Left colon (tissue), 2 donors: ENCODE measurements around the gene ATP13A2. TPM values are rescaled to one million over a fixed set of nuclear protein-coding genes. Genes with fewer than 3 reads are reported as not detected.

Source experiments
- ATAC-seq: fragments of 200-7000 bp; cut with Tn5 transposase; one replicate; pipeline ENCODE4 v1.9.1; 2020; ENCODE audit warnings: mild to moderate bottlenecking, moderate library complexity
- DNase-seq, 2 donors: peaks; one replicate each; pipeline ENCODE4 v3.0.0-alpha.2; 2020
- intact Hi-C, 2 donors: fragments of 100-400 bp; cut with DNase I in 1 of 2; cut with micrococcal nuclease in 1 of 2; formaldehyde crosslinking; loops; one replicate each; pipeline versions ENCODE4 v1.11.2 to v1.14.0; 2022; cut with DNase I, micrococcal nuclease
- total RNA-seq, 2 donors: library from RNA; stranded (reverse); fragmentation: NEBNext Ultra II Directional; extraction: Animal tissue kit (Norgen Biotek cat#: 25700); gene quantifications; one replicate each; pipeline ENCODE4 v1.2.1, GENCODE V29; 2021
- donor health status: DM: no; HTN: no; CAD: no.
- donor health status: DM: yes; HTN: yes; CAD: no.

The ATP13A2 gene
- total RNA-seq, 2 donors from 2014 or later: 46.2 to 53.9 TPM

GRCh38 chr1:17040135-17040534, 28.4 kb upstream of the ATP13A2 start:
- no peak for ATAC-seq
- intact Hi-C loops: loop anchor here in 1 of 2 donors (10.0 kb wide), 1 partner anchor 75 kb away; no protein-coding TSS in a partner anchor
- no peak for DNase-seq

GRCh38 chr1:17039522-17039921, 27.8 kb upstream of the ATP13A2 start:
- ATAC-seq: no peak
- DNase-seq: no peak
- intact Hi-C loops: no loop called here

- ATAC-seq (no peak), DNase-seq (no peak)
- intact Hi-C loops: no loop called here
These were observed 21.8 kb upstream of the ATP13A2 start for GRCh38 chr1:17033481-17033880.

- no peak for ATAC-seq
- no peak for DNase-seq
- intact Hi-C loops: no loop called here
These were observed 21.0 kb upstream of the ATP13A2 start for GRCh38 chr1:17032741-17033140.

- no peak for ATAC-seq
- intact Hi-C loops: no loop called here
- no peak for DNase-seq
These were observed 19.7 kb upstream of the ATP13A2 start for GRCh38 chr1:17031436-17031835.

- intact Hi-C loops: no loop called here
- ATAC-seq: no peak
These were observed 18.5 kb upstream of the ATP13A2 start for GRCh38 chr1:17030206-17030605.

GRCh38 chr1:17028662-17029188, 17.0 kb upstream of the ATP13A2 start:
- DNase-seq: no peak
- intact Hi-C loops: no loop called here
- no peak for ATAC-seq

More at GRCh38 chr1:17030206-17030605, 18.5 kb upstream of the ATP13A2 start:
- no peak for DNase-seq

- ATAC-seq (no peak), DNase-seq (no peak)
- intact Hi-C loops: no loop called here
These were observed 16.2 kb upstream of the ATP13A2 start for GRCh38 chr1:17027900-17028299.

- DNase-seq (no peak), ATAC-seq (peak; percentile 46)
These were observed 15.7 kb upstream of the ATP13A2 start for GRCh38 chr1:17027403-17027802.

GRCh38 chr1:17024721-17025120, 13.0 kb upstream of the ATP13A2 start:
- ATAC-seq (no peak), DNase-seq (no peak)
- intact Hi-C loops: no loop called here

More at GRCh38 chr1:17027403-17027802, 15.7 kb upstream of the ATP13A2 start:
- intact Hi-C loops: no loop called here

- intact Hi-C loops: no loop called here
- DNase-seq (no peak), ATAC-seq (no peak)
These were observed 11.8 kb upstream of the ATP13A2 start for GRCh38 chr1:17023573-17023972.

- intact Hi-C loops: no loop called here
- no peak for DNase-seq
These were observed 11.4 kb upstream of the ATP13A2 start for GRCh38 chr1:17023102-17023501.

GRCh38 chr1:17021896-17022295, 10.2 kb upstream of the ATP13A2 start:
- ATAC-seq (no peak), DNase-seq (no peak)
- intact Hi-C loops: no loop called here

More at GRCh38 chr1:17023102-17023501, 11.4 kb upstream of the ATP13A2 start:
- no peak for ATAC-seq

- intact Hi-C loops: no loop called here
- ATAC-seq (no peak), DNase-seq (no peak)
These were observed 8.8 kb upstream of the ATP13A2 start for GRCh38 chr1:17020502-17020901.

GRCh38 chr1:17018849-17019248, 7.1 kb upstream of the ATP13A2 start:
- intact Hi-C loops: no loop called here

GRCh38 chr1:17017435-17017834, 5.7 kb upstream of the ATP13A2 start:
- ATAC-seq (no peak), DNase-seq (no peak)
- intact Hi-C loops: no loop called here

More at GRCh38 chr1:17018849-17019248, 7.1 kb upstream of the ATP13A2 start:
- ATAC-seq (no peak), DNase-seq (no peak)

GRCh38 chr1:17016317-17016661, 4.6 kb upstream of the ATP13A2 start:
- DNase-seq (no peak), ATAC-seq (no peak)
- intact Hi-C loops: no loop called here

- intact Hi-C loops: no loop called here
- DNase-seq (no peak), ATAC-seq (no peak)
These were observed 3.2 kb upstream of the ATP13A2 start for GRCh38 chr1:17014671-17015567.

GRCh38 chr1:17013491-17014320, 2.0 kb upstream of the ATP13A2 start:
- intact Hi-C loops: no loop called here
- ATAC-seq (no peak), DNase-seq (peak in 1 of 2 donors; percentile 16)
